MM.1S (cell line): ENCODE results near the gene ZNF326.

Source experiments
- DNase-seq: peaks from one replicate; pipeline ENCODE4 v3.0.0-alpha.2; 2015
- H2AFZ ChIP-seq: fragments of 300-600 bp; sonication (generic); 2 replicates; pipeline ENCODE4 v1.6.0; 2016; ENCODE audit warnings: antibody characterized with exemption, low read length
- H3F3A ChIP-seq: fragments of 300-600 bp; sonication (generic); 2 replicates; pipeline ENCODE4 v1.6.1; 2016; ENCODE audit warnings: mild to moderate bottlenecking, antibody characterized with exemption, low read length, moderate library complexity, mixed read lengths; ENCODE audit not compliant: insufficient read depth
- H3K27ac ChIP-seq: fragments of 300-600 bp; sonication (generic); 2 replicates; pipeline ENCODE4 v1.5.1; 2016; ENCODE audit warnings: mild to moderate bottlenecking, low read length
- H3K27me3 ChIP-seq: fragments of 300-600 bp; sonication (generic); replicated peaks from 2 replicates; pipeline ENCODE4 v1.6.0; 2016; ENCODE audit warnings: low read length; ENCODE audit not compliant: insufficient read depth
- H3K36me3 ChIP-seq: fragments of 300-600 bp; sonication (generic); replicated peaks from 2 replicates; pipeline ENCODE4 v1.6.1; 2016; ENCODE audit warnings: mild to moderate bottlenecking, low read length, mixed read lengths; ENCODE audit not compliant: insufficient read depth
- H3K4me1 ChIP-seq: fragments of 300-600 bp; sonication (generic); 2 replicates; pipeline ENCODE4 v1.6.1; 2016; ENCODE audit warnings: low read length, mixed read lengths
- H3K4me2 ChIP-seq: fragments of 300-600 bp; sonication (generic); 2 replicates; pipeline ENCODE4 v1.6.0; 2016; ENCODE audit warnings: low read depth, low read length
- H3K4me3 ChIP-seq: fragments of 300-600 bp; sonication (generic); 2 replicates; pipeline ENCODE4 v1.5.1; 2016; ENCODE audit warnings: low read length, mixed read lengths
- H3K79me2 ChIP-seq: fragments of 300-600 bp; sonication (generic); 2 replicates; pipeline ENCODE4 v1.6.1; 2016; ENCODE audit warnings: mixed run types, low read length, mixed read lengths
- H3K9ac ChIP-seq: fragments of 300-600 bp; sonication (generic); 2 replicates; pipeline ENCODE4 v1.6.1; 2016; ENCODE audit warnings: low read length, mixed read lengths
- H3K9me2 ChIP-seq: fragments of 300-600 bp; sonication (generic); replicated peaks from 2 replicates; pipeline ENCODE4 v1.6.1; 2016; ENCODE audit warnings: mild to moderate bottlenecking, low read length, mixed read lengths; ENCODE audit not compliant: insufficient read depth
- H3K9me3 ChIP-seq: fragments of 300-600 bp; sonication (generic); replicated peaks from 2 replicates; pipeline ENCODE4 v1.6.1; 2016; ENCODE audit warnings: mild to moderate bottlenecking, low read length, mixed read lengths; ENCODE audit not compliant: insufficient read depth
- H4K20me1 ChIP-seq: fragments of 300-600 bp; sonication (generic); 2 replicates; pipeline ENCODE4 v1.6.1; 2016; ENCODE audit warnings: mild to moderate bottlenecking, low read length, moderate library complexity, mixed read lengths; ENCODE audit not compliant: insufficient read depth
- EZH2 ChIP-seq: fragments of 300-600 bp; sonication (generic); optimal IDR thresholded peaks from 2 replicates; pipeline ENCODE3; 2017; ENCODE audit warnings: low read depth, mild to moderate bottlenecking, antibody characterized with exemption, low read length, mixed read lengths
- EZH2phosphoT487 ChIP-seq: fragments of 300-600 bp; sonication (generic); IDR thresholded peaks from 2 replicates; pipeline ENCODE4 v1.6.1; 2018; ENCODE audit warnings: antibody characterized with exemption, low read length
- TF ChIP-seq, protein P1 (sequence below): fragments of 300-600 bp; sonication (generic); IDR thresholded peaks from 2 replicates; pipeline ENCODE4 v1.5.1; 2016; ENCODE audit warnings: antibody characterized with exemption, low read length, mixed read lengths

ZNF326 gene

DNA sequence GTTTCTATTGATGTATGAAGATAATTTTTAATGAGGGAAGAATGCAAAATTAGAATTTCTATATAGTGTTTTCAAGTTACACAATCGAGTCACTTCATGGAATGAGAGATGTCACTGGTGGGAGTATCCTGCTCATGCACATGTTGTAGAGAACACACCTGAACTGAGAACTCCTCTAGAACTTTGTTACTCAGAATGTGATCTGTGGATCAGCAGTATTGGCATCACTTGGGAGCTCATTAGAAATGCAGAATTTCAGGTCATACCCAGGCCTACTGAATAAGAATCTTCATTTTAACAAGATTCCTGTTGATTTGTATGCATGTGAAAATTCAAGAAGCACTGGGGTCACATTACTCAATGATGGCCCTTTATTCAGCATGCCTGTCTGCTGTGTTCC is 28.8 kb downstream of the ZNF326 start:
- H3K9me3 ChIP-seq, result no peaks in the 10 kb centered on the region
- H3K4me2 ChIP-seq, result no peak overlapping the region
- no peaks in the 10 kb centered on the region; the same call in 1 of the 2 replicates for H3K36me3 ChIP-seq
- H3K27ac ChIP-seq, result no peak overlapping the region
- H3K79me2 ChIP-seq, result no peaks in the 10 kb centered on the region
- H3K9me2 ChIP-seq, result no peaks in the 10 kb centered on the region
- no peaks in the 10 kb centered on the region for H3K27me3 ChIP-seq
- no peaks in the 10 kb centered on the region for H3K4me1 ChIP-seq
- H4K20me1 ChIP-seq, result no peaks in the 10 kb centered on the region
- no peak overlapping the region for H2AFZ ChIP-seq
- no peak overlapping the region for H3K9ac ChIP-seq
- H3F3A ChIP-seq, result no peaks in the 10 kb centered on the region
- TF ChIP-seq EZH2 (no peak), EZH2phosphoT487 (no peak)
- TF ChIP-seq, protein P1, sequence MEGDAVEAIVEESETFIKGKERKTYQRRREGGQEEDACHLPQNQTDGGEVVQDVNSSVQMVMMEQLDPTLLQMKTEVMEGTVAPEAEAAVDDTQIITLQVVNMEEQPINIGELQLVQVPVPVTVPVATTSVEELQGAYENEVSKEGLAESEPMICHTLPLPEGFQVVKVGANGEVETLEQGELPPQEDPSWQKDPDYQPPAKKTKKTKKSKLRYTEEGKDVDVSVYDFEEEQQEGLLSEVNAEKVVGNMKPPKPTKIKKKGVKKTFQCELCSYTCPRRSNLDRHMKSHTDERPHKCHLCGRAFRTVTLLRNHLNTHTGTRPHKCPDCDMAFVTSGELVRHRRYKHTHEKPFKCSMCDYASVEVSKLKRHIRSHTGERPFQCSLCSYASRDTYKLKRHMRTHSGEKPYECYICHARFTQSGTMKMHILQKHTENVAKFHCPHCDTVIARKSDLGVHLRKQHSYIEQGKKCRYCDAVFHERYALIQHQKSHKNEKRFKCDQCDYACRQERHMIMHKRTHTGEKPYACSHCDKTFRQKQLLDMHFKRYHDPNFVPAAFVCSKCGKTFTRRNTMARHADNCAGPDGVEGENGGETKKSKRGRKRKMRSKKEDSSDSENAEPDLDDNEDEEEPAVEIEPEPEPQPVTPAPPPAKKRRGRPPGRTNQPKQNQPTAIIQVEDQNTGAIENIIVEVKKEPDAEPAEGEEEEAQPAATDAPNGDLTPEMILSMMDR, result no peak
- H3K4me3 ChIP-seq, result no peak overlapping the region
- no peak for DNase-seq

DNA sequence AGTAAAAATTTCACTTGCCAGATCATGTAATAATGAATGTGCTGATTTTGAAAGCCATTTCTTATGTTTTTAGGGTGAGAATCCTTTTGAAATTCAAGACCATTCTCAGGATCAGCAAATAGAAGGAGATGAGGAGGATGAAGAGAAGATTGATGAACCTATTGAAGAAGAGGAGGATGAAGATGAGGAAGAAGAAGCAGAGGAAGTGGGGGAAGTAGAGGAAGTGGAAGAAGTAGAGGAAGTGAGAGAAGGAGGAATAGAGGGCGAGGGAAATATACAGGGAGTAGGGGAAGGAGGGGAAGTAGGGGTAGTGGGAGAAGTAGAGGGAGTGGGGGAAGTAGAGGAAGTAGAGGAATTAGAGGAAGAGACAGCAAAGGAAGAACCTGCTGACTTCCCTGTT is 32.4 kb downstream of the ZNF326 start:
- no peak for DNase-seq
- Histone ChIP-seq H4K20me1 (no peaks in the 10 kb centered on the region), H3K9me3 (no peaks in the 10 kb centered on the region), H3K4me2 (no peak overlapping the region), H3K79me2 (no peaks in the 10 kb centered on the region), H3K36me3 (no peaks in the 10 kb centered on the region; the same call in 1 of the 2 replicates), H3K27me3 (no peaks in the 10 kb centered on the region), H3F3A (no peaks in the 10 kb centered on the region), H3K4me3 (no peak overlapping the region), H3K9me2 (no peaks in the 10 kb centered on the region), H2AFZ (no peak overlapping the region), H3K9ac (no peak overlapping the region), H3K4me1 (no peaks in the 10 kb centered on the region), H3K27ac (no peak overlapping the region)
- TF ChIP-seq, protein P1, result no peak
- TF ChIP-seq EZH2phosphoT487 (no peak), EZH2 (no peak)

DNA sequence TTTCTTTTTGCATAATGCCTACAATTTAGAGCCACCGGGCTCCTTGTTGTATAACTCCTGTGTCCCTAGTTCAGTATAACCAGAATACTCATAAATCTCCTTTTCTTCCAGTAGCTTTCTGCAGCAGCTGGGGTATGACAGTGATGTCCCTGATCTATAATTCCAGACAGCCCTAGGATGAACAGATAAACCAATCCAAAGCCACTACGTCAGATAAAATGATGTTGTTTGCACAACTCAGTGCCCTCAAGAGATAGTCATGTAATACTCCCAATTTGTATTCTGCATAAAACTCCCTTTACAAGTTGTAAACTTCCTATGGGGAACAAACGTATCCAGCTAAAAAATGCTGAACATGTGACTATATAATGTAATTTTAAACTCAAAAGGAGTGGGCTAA is 44.7 kb downstream of the ZNF326 start:
- TF ChIP-seq EZH2phosphoT487 (no peak), EZH2 (no peak)
- TF ChIP-seq, protein P1, result no peak
- DNase-seq, result no peak
- H3K4me3 ChIP-seq, result no peak overlapping the region

More for the DNA sequence above, 44.7 kb downstream of the ZNF326 start:
- Histone ChIP-seq H3F3A (no peaks in the 10 kb centered on the region), H2AFZ (no peak overlapping the region), H3K9me2 (no peaks in the 10 kb centered on the region), H3K9ac (no peak overlapping the region), H3K79me2 (no peaks in the 10 kb centered on the region), H3K27me3 (no peaks in the 10 kb centered on the region), H3K9me3 (no peaks in the 10 kb centered on the region), H3K4me1 (no peaks in the 10 kb centered on the region), H4K20me1 (no peaks in the 10 kb centered on the region), H3K27ac (no peak overlapping the region), H3K36me3 (no peaks in the 10 kb centered on the region), H3K4me2 (no peak overlapping the region)
